Hematopoietic multipotent progenitor cell treated with erythropoietin and hydrocortisone succinate and interleukin-3 and kit ligand, for 8 days (in vitro differentiated cells): Measurements from ENCODE around the gene CEP192.
"Not testable (repeated sequence)": the region's sequence is repeated elsewhere in the genome, so short reads cannot be mapped to it uniquely, and the experiment has no call there.

Source experiments
- DNase-seq: peaks from one replicate; pipeline ENCODE4 v3.0.0-alpha.2; 2015

CEP192 gene, protein sequence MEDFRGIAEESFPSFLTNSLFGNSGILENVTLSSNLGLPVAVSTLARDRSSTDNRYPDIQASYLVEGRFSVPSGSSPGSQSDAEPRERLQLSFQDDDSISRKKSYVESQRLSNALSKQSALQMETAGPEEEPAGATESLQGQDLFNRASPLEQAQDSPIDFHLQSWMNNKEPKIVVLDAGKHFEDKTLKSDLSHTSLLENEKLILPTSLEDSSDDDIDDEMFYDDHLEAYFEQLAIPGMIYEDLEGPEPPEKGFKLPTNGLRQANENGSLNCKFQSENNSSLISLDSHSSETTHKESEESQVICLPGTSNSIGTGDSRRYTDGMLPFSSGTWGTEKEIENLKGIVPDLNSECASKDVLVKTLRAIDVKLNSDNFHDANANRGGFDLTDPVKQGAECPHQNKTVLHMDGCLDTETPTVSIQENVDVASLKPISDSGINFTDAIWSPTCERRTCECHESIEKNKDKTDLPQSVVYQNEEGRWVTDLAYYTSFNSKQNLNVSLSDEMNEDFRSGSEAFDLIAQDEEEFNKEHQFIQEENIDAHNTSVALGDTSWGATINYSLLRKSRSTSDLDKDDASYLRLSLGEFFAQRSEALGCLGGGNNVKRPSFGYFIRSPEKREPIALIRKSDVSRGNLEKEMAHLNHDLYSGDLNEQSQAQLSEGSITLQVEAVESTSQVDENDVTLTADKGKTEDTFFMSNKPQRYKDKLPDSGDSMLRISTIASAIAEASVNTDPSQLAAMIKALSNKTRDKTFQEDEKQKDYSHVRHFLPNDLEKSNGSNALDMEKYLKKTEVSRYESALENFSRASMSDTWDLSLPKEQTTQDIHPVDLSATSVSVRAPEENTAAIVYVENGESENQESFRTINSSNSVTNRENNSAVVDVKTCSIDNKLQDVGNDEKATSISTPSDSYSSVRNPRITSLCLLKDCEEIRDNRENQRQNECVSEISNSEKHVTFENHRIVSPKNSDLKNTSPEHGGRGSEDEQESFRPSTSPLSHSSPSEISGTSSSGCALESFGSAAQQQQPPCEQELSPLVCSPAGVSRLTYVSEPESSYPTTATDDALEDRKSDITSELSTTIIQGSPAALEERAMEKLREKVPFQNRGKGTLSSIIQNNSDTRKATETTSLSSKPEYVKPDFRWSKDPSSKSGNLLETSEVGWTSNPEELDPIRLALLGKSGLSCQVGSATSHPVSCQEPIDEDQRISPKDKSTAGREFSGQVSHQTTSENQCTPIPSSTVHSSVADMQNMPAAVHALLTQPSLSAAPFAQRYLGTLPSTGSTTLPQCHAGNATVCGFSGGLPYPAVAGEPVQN (N-terminal part only)

DNA sequence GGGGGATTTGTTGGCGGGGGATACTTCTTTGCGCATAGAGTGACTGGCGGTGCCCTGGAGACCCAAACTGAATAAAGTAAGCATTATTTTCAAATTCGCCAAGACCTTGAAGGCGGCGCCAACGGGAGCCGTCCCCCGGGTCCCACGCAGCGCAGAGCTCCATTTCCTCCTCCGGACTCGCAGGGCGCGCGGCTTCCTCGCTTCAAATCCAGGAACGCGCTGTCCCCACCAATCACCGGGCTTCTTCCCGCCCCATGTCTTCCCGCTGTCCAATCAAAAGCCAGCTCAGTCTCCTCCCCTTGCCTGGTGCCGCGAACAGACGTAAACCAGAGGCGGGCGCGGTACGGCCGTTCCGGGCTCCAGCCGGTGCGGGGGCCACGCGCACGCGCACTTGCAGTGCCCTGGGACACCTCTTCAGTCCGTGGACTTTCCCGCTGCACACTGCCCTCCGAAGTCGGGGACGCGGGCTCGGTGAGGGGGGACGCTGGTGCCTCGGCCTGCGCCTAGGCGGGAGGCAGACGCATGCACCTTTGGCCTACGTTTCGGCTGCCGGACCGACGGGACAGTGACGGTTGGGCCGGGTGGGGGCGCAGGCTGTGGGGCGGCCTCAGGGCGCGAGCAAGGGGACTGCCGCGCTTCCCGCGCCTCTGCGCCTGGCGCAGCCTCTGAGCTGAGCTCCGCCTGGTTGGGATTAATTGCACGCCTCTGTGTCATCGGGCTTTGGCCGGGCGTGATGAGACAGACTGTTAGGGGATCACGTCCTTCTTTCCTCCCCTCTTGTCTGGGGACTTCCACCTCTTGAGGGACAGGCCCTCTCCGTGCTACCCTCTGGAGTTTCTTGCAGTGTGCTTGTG is at the start of gene CEP192:
Gene CEP192 (plus strand): TSS at position 396 of the 854 bp plus-strand sequence. CDS start 8,063 bp downstream, outside the sequence.
- DNase-seq, result peak; percentile 98

DNA sequence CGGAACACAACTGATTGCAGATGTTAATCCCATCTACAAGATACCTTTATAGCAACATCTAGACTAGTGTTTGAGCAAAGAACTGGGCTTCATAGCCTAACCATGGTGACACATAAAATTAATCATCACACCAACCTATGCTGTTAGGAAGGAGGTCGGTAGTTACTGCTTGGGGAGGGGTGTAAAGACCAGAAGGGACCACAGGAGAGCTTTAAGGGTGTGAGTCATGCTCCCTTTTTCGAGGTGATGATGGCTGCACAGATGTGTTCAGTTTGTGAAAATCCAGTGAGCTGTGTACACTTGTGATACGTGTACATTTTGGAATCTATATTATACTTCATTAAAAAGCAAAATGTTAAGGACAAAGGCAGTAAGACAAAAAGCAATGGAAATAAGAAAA is 47.9 kb upstream of the CEP192 start:
- DNase-seq, result no peak

DNA sequence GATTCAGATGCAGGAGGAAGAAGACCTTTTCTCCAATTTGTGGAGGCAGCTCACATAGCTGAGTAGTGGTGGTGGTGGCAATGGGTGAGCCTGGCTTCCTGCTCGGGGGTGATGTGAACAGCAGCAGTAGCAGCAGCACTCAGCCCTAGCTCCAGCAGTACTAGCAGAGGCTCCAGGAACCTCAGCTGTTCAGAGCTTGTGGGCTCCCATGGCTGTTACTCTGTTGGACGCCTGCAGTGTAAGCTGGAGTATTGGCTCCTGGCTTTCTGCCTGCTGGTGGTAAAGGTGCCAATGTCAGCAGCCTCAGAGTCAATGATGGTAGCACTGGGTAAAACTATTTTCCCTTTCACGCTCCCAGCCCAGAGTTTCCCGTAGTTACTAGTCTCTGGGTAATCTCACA is 46.5 kb upstream of the CEP192 start:
- DNase-seq, result no peak

GRCh38 chr18:12946549-12947284 is 44.4 kb upstream of the CEP192 start:
- peak; percentile 88 for DNase-seq

DNA sequence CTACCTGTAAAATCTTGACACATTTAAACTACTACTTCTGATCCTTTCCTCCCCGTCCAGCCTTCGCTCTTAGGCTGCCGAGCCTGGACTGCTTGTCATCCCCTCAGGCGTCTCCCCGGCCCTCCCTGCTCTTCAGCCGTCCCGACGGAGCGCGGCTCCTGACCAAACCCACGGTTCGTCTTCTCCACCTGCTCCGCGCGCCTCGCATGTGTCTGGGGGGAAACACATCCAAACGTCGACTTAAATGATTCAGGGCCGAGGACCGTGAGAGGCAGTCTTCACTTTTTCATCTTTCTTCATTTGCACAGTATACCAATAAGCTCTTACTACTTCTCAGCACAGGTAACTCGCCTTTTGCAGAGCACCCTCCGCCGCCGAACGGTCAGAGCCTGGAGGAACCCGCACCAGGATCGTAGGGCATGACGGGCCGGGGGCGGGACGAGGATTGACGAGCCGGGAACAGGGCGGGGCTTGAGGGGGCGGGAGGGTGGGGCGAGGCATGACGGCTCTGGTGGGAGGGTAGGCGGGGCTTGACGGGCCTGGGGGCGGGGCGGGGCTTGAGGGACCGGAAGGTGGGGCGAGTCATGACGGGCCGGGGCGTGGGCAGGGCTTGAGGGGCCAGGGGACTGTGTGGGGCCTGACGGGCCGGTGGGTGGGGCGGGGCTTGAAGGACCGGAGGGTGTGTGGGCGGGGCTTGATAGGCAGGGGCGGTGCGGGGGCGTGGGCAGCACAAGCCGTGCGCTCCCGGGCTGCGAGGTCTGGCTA is 43.7 kb upstream of the CEP192 start, which contains the start of gene SEH1L:
Gene SEH1L (plus strand): TSS at position 727 of the 765 bp plus-strand sequence. CDS start 111 bp downstream, outside the sequence.
- peak; percentile 94 for DNase-seq

DNA sequence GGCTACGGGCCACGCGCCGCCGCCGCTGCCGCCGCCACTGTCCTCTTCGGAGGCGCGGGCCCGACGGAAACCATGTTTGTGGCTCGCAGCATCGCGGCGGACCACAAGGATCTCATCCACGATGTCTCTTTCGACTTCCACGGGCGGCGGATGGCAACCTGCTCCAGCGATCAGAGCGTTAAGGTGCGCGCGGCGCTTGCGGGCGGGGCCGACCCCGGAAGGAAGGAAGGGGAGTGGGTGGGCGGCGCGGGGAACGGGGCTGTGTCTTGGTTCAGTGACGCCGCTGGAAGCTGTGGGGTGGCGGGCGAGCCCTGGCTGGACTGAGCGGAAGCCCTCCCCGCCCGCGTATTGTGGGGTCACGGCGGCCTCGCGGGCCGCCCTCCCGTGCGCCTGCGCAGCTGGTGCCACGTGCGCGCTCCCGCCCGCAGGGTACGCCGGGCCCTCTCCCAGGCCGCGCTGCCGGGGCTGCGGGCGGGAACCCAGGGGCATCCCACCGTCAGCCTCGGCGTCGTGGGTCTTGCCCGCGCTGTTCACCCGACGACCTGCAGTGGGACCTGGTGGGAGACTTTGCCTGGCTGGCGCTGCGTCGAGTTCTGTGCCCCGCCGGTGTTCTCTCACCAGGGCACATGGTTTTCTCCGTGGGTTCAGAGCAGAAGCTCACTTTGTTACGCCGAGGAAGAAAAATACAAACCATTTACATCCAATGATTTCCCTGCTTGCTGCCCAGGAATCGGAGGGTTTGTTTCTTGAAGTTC is 42.9 kb upstream of the CEP192 start:
- DNase-seq, result peak; percentile 94

DNA sequence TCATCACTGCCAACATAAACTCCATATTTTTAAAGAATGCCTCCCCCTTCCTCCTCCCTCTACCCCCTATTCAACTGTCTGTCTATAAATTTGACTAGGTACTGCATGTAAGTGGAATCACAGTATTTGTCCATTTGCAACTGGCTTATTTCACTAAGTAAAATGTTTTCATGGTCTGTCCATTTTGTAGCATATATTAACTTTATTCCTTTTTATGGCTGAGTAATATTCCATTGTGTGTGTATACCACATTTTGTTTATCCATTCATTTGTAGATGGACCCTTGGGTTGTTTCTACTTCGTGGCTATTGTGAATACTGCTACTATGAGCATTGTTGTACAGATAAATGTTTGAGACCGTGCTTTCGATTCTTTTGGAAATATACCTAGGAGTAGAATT is 32.7 kb upstream of the CEP192 start:
- no peak for DNase-seq

DNA sequence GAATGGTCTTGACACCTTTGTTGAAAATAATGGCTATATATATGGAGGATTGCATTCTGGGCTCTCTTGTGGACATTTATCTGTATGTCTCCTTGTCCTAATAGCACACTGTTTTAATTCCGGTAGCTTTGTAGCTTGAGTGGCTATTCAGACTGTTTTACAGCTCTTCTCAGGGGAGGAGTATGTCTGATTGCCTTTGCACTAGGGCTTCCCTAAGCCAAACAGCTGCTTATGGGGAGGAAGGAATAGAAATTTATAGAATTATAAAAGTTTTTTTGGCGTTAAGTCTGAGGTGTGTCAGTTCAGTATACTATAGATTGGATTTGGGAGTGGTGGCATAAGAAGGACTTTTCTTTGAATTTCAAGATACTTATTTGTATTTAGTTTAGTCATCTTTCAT is 30.8 kb upstream of the CEP192 start:
- no peak for DNase-seq

- peak; percentile 75 for DNase-seq
Measured at GRCh38 chr18:12960853-12961397, 30.2 kb upstream of the CEP192 start.

- no peak for DNase-seq
Measured at GRCh38 chr18:12963069-12963468, 28.1 kb upstream of the CEP192 start.

GRCh38 chr18:12968115-12968514 is 23.0 kb upstream of the CEP192 start:
- no peak for DNase-seq

- DNase-seq, result no peak
Measured at GRCh38 chr18:12968619-12969018, 22.5 kb upstream of the CEP192 start.

DNA sequence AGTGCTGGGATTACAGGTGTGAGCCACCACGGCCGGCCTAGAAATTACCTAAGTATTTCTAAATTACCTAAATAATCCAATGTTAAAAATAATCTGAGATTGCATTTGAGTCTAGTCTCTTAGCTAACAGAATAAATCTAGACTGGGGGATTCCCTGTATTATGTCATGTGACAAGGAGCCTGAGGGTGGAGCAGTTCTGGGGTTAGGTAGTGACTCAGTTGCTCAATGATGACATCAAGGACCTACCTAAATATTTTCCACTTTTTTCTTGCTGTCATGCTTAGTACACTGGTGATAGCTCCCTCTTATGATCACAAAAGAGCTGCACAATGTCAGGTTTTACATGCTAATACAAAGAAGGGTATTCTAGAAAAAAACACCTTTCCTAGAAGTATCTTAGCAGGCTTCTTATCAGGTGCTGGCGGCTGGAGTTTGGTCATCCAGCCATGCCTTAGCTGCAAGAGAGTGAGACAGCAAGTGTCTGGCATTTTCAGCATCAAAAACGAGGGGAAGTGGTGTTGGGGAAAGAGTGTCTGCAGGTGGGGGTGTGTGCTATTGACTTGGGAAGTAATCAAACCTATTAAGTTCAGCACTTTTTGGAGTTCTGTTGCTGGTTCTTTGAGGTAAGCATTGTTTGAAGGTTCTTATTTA is 17.5 kb upstream of the CEP192 start:
- peak; percentile 26 for DNase-seq

DNA sequence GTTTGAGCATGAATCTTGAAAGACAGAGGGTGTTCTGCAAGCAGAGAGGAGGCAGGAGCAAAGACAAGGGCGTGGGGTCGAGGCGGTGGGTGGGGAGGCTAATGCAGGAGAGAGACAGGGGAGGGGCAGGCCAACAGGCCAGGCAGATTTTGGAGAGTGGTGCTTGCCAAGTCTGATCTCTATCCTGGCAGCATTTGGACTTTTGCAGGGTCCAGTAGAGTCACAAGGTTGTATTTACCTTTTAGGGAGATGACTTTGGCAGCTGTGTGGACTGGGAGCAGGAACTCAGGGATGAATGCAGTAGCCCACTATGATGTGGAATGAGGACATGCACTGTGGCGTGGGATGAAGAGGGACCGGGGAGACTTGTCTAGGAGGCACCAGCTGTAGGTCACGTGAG is 15.7 kb upstream of the CEP192 start:
- no peak for DNase-seq

GRCh38 chr18:12976305-12976704 is 14.9 kb upstream of the CEP192 start:
- no peak for DNase-seq

GRCh38 chr18:12980065-12980464 is 11.1 kb upstream of the CEP192 start:
- not testable (repeated sequence) for DNase-seq

- no peak for DNase-seq
Measured at GRCh38 chr18:12989397-12990122, 1.6 kb upstream of the CEP192 start.

DNA sequence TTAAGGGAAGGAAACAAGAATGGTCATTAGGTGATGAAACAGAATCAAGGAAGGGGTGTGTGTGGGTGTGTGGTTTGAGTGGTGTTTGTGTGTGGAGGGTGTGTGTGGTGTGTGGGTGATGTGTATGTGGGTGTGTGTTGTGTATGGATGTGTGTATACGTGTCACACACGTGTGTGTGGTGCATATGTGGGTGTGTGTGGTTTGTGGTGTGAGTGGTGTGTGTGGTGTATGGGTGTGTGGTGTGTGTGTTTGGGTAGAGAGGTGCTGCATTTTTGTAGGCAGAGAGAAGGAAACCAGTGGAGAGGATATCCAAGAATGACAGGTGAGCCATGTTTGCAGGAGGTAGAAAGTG is 1.1 kb upstream of the CEP192 start:
- peak; percentile 33 for DNase-seq
